CD14-positive monocyte (primary cell): ENCODE measurements around the gene C6orf15. TPM values are rescaled to one million over a fixed set of nuclear protein-coding genes. Genes with fewer than 3 reads are reported as not detected.

Experiments used
- DNase-seq, 3 donors: peaks; one replicate each; pipeline ENCODE4 v3.0.0-alpha.2; 2011 to 2022
- H2AFZ ChIP-seq: 2 replicates; pipeline ENCODE4 v1.6.0; 2012; ENCODE audit warnings: mild to moderate bottlenecking, low read depth, low read length, inconsistent platforms; ENCODE audit not compliant: insufficient read depth, poor library complexity, severe bottlenecking
- H3K27ac ChIP-seq, 2 donors: 1 replicate in 1 of 2; 2 replicates in 1 of 2; pipeline ENCODE4 v1.5.1; 2012 to 2013; ENCODE audit warnings: low read length in 2 of 2, control low read depth in 1 of 2, inconsistent platforms in 1 of 2, low read depth in 1 of 2, mild to moderate bottlenecking in 1 of 2
- H3K27me3 ChIP-seq, 2 donors: one replicate each; pipeline versions ENCODE4 v1.6.0 to v1.6.1; 2011 to 2013; ENCODE audit warnings: low read length in 2 of 2; ENCODE audit not compliant: control insufficient read depth in 2 of 2, insufficient read depth in 2 of 2
- H3K36me3 ChIP-seq, 2 donors: replicated peaks in 1 of 2; 1 replicate in 1 of 2; 2 replicates in 1 of 2; pipeline versions ENCODE4 v1.5.1 to v1.6.1; 2012 to 2013; ENCODE audit warnings: low read length in 2 of 2, control low read depth in 1 of 2, inconsistent platforms in 1 of 2, mild to moderate bottlenecking in 1 of 2; ENCODE audit not compliant: insufficient read depth in 2 of 2, control insufficient read depth in 1 of 2
- H3K4me1 ChIP-seq, 2 donors: 1 replicate in 1 of 2; 2 replicates in 1 of 2; pipeline versions ENCODE4 v1.5.1 to v1.6.1; 2012 to 2013; ENCODE audit warnings: low read length in 2 of 2, control low read depth in 1 of 2, inconsistent platforms in 1 of 2, mild to moderate bottlenecking in 1 of 2, moderate library complexity in 1 of 2; ENCODE audit not compliant: insufficient read depth in 2 of 2, control insufficient read depth in 1 of 2
- H3K4me2 ChIP-seq: replicated peaks from 2 replicates; pipeline ENCODE3; 2012; ENCODE audit warnings: low read length, moderate library complexity, mild to moderate bottlenecking; ENCODE audit not compliant: poor library complexity, severe bottlenecking; ENCODE audit errors: extremely low read depth
- H3K4me3 ChIP-seq, 3 experiments: fragments of 200-600 bp in 1 of 3; sonication (generic) in 1 of 3; replicated peaks in 1 of 3; 1 replicate in 2 of 3; 2 replicates in 1 of 3; pipeline ENCODE4 v1.5.1; 2011 to 2013; ENCODE audit warnings: low read length in 3 of 3, mild to moderate bottlenecking in 3 of 3, control low read depth in 2 of 3, low read depth in 2 of 3, inconsistent platforms in 1 of 3, moderate library complexity in 1 of 3
- H3K79me2 ChIP-seq: 2 replicates; pipeline ENCODE4 v1.6.0; 2012; ENCODE audit warnings: mild to moderate bottlenecking, control low read depth, inconsistent platforms, low read length, moderate library complexity; ENCODE audit not compliant: insufficient read depth
- H3K9ac ChIP-seq: 2 replicates; pipeline ENCODE4 v1.6.0; 2017; ENCODE audit warnings: low read length, mild to moderate bottlenecking; ENCODE audit not compliant: insufficient read depth, poor library complexity, severe bottlenecking
- H3K9me3 ChIP-seq, 2 donors: replicated peaks in 1 of 2; 1 replicate in 1 of 2; 2 replicates in 1 of 2; pipeline versions ENCODE4 v1.5.1 to v1.6.1; 2012 to 2013; ENCODE audit warnings: low read length in 2 of 2, control low read depth in 1 of 2; ENCODE audit not compliant: control insufficient read depth in 1 of 2, insufficient read depth in 1 of 2
- H4K20me1 ChIP-seq: 2 replicates; pipeline ENCODE4 v1.6.0; 2012; ENCODE audit warnings: mild to moderate bottlenecking, low read length, control low read depth, moderate library complexity; ENCODE audit not compliant: insufficient read depth
- H3K27ac Mint-ChIP-seq, 7 donors: one replicate each; pipeline ENCODE4 v1.8.0; 2020; ENCODE audit warnings: mild to moderate bottlenecking in 7 of 7, mixed read lengths in 7 of 7, moderate library complexity in 6 of 7, inconsistent platforms in 2 of 7
- H3K27me3 Mint-ChIP-seq, 3 donors: one replicate each; pipeline ENCODE4 v1.8.0; 2021 to 2022; ENCODE audit warnings: low read depth in 3 of 3, mild to moderate bottlenecking in 3 of 3, mixed read lengths in 3 of 3, moderate library complexity in 3 of 3, inconsistent platforms in 1 of 3
- H3K36me3 Mint-ChIP-seq, 2 donors: one replicate each; pipeline ENCODE4 v1.8.0; 2020; ENCODE audit warnings: mixed read lengths in 2 of 2, inconsistent platforms in 1 of 2, mild to moderate bottlenecking in 1 of 2
- H3K4me1 Mint-ChIP-seq: one replicate; pipeline ENCODE4 v1.8.0; 2020; ENCODE audit warnings: mild to moderate bottlenecking, mixed read lengths
- H3K4me3 Mint-ChIP-seq, 2 donors: one replicate each; pipeline ENCODE4 v1.8.0; 2020; ENCODE audit warnings: mild to moderate bottlenecking in 2 of 2, mixed read lengths in 2 of 2, moderate library complexity in 1 of 2
- H3K9me3 Mint-ChIP-seq, 7 donors: one replicate each; pipeline ENCODE4 v1.8.0; 2020 to 2022; ENCODE audit warnings: mixed read lengths in 7 of 7, mild to moderate bottlenecking in 6 of 7, moderate library complexity in 6 of 7, inconsistent platforms in 2 of 7
- WGBS: methylation state at CpG from one replicate; pipeline ENCODE4 v1.1.5; 2013; ENCODE audit warnings: missing lambda C conversion rate; ENCODE audit not compliant: insufficient coverage; 5-methylcytosine and 5-hydroxymethylcytosine counted together
- intact Hi-C, 2 donors: fragments of 100-400 bp; cut with micrococcal nuclease; formaldehyde crosslinking; loops; one replicate each; pipeline versions ENCODE4 v1.15.0 to v1.15.1; 2023
- polyA plus RNA-seq, 3 donors: library from polyadenylated mRNA; depleted of rRNA in 1 of 3; unstranded in 2 of 3; stranded (reverse) in 1 of 3; fragments of 300-500 nt in 2 of 3; fragments of >200 nt in 1 of 3; fragmentation: Illumina TruSeq in 2 of 3; gene quantifications; 1 replicate in 2 of 3; 2 replicates in 1 of 3; pipeline ENCODE4 v1.2.3, GENCODE V29; 2012 to 2021
- TF ChIP-seq, protein P1 (sequence below): fragments of 200-600 bp; IDR thresholded peaks from one replicate; pipeline ENCODE4 v1.8.0; 2022; ENCODE audit warnings: antibody characterized with exemption, mild to moderate bottlenecking

The C6orf15 gene
- polyA plus RNA-seq, 3 donors, result not detected

DNA sequence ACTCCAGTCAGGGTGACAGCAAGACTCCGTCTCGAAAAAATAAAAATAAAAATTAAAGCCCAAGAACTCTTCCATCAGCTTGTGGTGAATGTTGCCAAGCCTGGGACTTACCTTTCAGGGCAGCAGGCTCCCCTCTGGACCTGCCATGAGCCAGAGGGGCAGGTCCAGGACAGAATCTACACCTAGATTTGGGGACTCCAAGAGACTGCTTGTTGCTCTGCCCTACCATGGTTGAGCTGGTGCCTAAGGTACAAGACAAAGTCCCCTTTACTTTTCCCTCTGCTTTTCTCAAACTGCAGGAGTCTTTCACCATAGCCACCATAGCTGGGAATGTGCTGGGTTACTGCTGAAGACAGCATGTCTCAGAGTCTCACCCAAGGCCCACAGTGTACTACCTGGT lies 9.2 kb downstream of the C6orf15 start:
- no peak for DNase-seq
- Histone ChIP-seq H3K9ac (no peak overlapping the region), H3K9me3 (no peaks in the 10 kb centered on the region), H3K4me1 (no peaks in the 10 kb centered on the region), H3K4me3 (no peak overlapping the region), H4K20me1 (no peaks in the 10 kb centered on the region), H3K36me3 (no peaks in the 10 kb centered on the region), H2AFZ (no peak overlapping the region), H3K27ac (no peak overlapping the region), H3K79me2 (no peaks in the 10 kb centered on the region), H3K27me3 (no peaks in the 10 kb centered on the region), H3K4me2 (no peak overlapping the region)
- TF ChIP-seq, protein P1, sequence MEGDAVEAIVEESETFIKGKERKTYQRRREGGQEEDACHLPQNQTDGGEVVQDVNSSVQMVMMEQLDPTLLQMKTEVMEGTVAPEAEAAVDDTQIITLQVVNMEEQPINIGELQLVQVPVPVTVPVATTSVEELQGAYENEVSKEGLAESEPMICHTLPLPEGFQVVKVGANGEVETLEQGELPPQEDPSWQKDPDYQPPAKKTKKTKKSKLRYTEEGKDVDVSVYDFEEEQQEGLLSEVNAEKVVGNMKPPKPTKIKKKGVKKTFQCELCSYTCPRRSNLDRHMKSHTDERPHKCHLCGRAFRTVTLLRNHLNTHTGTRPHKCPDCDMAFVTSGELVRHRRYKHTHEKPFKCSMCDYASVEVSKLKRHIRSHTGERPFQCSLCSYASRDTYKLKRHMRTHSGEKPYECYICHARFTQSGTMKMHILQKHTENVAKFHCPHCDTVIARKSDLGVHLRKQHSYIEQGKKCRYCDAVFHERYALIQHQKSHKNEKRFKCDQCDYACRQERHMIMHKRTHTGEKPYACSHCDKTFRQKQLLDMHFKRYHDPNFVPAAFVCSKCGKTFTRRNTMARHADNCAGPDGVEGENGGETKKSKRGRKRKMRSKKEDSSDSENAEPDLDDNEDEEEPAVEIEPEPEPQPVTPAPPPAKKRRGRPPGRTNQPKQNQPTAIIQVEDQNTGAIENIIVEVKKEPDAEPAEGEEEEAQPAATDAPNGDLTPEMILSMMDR, result no peak
- Mint-ChIP-seq H3K9me3 (no peaks in the 10 kb centered on the region), H3K27ac (no peak overlapping the region), H3K4me1 (peaks cover 8% of the 10 kb centered on the region), H3K27me3 (peaks cover 0 to 7% (median 2%) of the 10 kb centered on the region in 3 donors), H3K4me3 (no peak overlapping the region), H3K36me3 (no peaks in the 10 kb centered on the region)
- intact Hi-C loops, result no loop called here
- WGBS, result 100% methylated on average over 2 of the region's 2 CpGs

DNA sequence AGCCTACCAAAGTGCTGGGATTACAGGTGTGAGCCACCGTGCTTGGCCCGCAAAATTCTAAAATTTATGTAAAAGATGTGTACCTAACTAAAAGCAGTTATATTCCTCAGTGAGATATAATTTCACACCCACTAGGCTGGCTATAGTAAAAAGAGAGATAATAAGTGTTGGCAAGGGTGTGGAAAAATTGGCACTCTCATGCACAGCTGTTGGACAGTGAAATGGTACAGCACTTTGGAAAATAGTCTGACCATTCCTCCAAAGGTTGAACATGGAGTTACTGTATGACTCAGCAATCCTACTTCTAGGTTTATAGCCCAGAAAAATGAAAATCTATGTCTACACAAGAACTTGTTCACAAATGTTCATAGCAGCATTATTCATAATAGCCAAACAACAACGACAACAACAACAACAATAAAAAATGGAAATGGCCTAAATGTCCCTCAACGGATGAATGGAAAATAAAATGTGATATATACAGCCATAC lies 13.9 kb downstream of the C6orf15 start:
- H3K9me3 Mint-ChIP-seq, result no peaks in the 10 kb centered on the region
- WGBS, result no CpG with 5 or more reads among the region's 4 CpGs
- DNase-seq, result no peak
- no peaks in the 10 kb centered on the region for H3K36me3 ChIP-seq
- H3K4me1 ChIP-seq, result peaks cover 20 to 28% of the 10 kb centered on the region in 2 donors
- H3K4me1 Mint-ChIP-seq, result peaks cover 39% of the 10 kb centered on the region
- H3K4me3 ChIP-seq, result no peak overlapping the region
- no peaks in the 10 kb centered on the region for H3K27me3 ChIP-seq
- H2AFZ ChIP-seq, result no peak overlapping the region
- no peaks in the 10 kb centered on the region for H3K79me2 ChIP-seq
- TF ChIP-seq, protein P1, result no peak
- no peaks in the 10 kb centered on the region for H3K9me3 ChIP-seq
- H3K36me3 Mint-ChIP-seq, result peaks cover 0 to 2% of the 10 kb centered on the region in 2 donors
- no peak overlapping the region for H3K4me3 Mint-ChIP-seq
- intact Hi-C loops, result no loop called here
- H3K27me3 Mint-ChIP-seq, result peaks cover 0 to 3% (median 1%) of the 10 kb centered on the region in 3 donors
- no peak overlapping the region for H3K9ac ChIP-seq
- no peak overlapping the region for H3K4me2 ChIP-seq
- no peak overlapping the region for H3K27ac Mint-ChIP-seq
- H3K27ac ChIP-seq, result no peak overlapping the region
- H4K20me1 ChIP-seq, result no peaks in the 10 kb centered on the region
